ENCODE results near the gene TMEM121.

Gene TMEM121

DNA sequence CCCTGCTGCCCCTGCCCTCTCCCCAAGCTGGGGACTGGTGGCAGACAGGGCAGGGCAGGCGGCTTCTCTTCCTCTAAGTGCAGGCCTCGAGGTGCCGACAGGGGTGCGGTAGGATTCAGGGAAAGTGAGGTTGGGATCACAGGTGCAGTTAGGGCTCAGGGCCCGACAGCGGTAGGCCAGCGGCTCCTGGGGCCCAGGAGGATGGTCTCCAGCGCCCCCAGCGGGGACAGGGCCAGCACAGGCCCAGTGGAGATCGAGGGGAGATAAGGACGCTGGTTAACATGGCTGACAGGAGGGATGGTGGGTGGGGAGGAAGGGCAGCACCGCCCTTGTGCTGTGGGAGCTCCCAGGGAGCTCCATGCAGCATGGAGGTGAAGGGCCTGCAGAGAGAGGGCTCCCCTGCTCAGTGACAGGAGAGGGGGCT lies 40.6 kb upstream of the TMEM121 start:
- no peak for DNase-seq
- no peaks in the 10 kb centered on the region for H3K36me3 ChIP-seq
- intact Hi-C loops (cut with DNase I; ENCODE audit: low total_unique reads), result no loop called here
- no peaks in the 10 kb centered on the region for H3K27me3 ChIP-seq
- no peaks in the 10 kb centered on the region for H3K9me3 ChIP-seq
- H3K4me3 ChIP-seq, result peak overlapping the region; percentile 63 to 65
- peak overlapping the region; percentile 97 to 98 for H3K27ac ChIP-seq
- peaks cover 25 to 96% (median 86%) of the 10 kb centered on the region in 4 donors for H3K4me1 ChIP-seq
- TF ChIP-seq, protein P1, sequence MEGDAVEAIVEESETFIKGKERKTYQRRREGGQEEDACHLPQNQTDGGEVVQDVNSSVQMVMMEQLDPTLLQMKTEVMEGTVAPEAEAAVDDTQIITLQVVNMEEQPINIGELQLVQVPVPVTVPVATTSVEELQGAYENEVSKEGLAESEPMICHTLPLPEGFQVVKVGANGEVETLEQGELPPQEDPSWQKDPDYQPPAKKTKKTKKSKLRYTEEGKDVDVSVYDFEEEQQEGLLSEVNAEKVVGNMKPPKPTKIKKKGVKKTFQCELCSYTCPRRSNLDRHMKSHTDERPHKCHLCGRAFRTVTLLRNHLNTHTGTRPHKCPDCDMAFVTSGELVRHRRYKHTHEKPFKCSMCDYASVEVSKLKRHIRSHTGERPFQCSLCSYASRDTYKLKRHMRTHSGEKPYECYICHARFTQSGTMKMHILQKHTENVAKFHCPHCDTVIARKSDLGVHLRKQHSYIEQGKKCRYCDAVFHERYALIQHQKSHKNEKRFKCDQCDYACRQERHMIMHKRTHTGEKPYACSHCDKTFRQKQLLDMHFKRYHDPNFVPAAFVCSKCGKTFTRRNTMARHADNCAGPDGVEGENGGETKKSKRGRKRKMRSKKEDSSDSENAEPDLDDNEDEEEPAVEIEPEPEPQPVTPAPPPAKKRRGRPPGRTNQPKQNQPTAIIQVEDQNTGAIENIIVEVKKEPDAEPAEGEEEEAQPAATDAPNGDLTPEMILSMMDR (IDR thresholded peaks at IDR 0.05), result peak; percentile 22 to 31

DNA sequence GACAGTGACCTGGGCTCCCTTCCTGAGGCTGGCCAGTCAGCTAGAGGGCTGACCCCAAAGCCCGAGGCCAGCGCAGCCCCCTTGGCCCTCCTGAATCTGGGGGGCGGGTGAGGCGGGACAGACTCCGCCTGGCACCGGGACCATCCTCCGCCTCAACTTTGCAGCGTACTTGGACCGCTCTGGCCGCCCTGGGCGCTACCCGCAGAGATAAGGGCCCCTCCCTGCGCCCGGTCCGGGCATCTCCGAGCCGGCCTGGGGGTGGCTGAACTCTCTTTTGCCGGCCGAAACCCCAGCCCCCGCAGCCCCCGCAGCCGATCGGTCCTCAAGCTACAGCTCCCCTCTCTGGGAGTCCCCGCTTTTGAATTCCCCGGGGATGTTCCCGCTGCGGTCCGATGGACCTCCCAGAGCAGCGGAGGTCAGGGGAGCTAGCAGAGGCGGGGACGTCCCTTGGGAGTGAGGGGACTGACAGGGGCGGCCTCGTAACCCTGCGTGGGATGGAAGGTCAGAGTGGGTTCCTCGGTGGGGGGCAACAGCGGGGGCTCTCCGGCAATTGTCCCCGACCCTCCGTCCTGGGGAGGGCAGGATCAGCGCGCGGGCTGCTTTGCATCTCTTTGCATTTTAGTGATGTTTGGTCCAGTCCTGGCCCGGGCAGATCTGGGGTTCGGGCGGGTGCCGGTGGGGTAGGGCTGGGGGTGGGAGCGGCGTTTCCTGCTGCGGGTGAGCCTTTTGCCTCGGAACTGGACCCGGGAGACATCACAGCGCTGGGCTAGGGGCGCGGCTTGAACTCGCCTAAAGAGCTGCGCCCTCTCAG lies 40.0 kb upstream of the TMEM121 start, which contains the start of gene CRIP1:
CRIP1 (plus strand) TSS at position 724 of the 811 bp plus-strand sequence. CDS start 374 bp downstream, outside the sequence.
- peak within 1 kb of the TSS; percentile 97 to 98 for H3K27ac ChIP-seq
- no peaks in the 10 kb centered on the region for H3K27me3 ChIP-seq
- H3K4me1 ChIP-seq, result peaks cover 25 to 91% (median 81%) of the 10 kb centered on the region in 4 donors
- no peaks in the 10 kb centered on the region for H3K36me3 ChIP-seq
- no peaks in the 10 kb centered on the region for H3K9me3 ChIP-seq
- intact Hi-C loops (cut with DNase I; ENCODE audit: low total_unique reads), result no loop called here
- peak within 1 kb of the TSS; percentile 63 to 65 for H3K4me3 ChIP-seq
- no peak for DNase-seq
- TF ChIP-seq, protein P1 (IDR thresholded peaks at IDR 0.05), result no peak

- H3K4me1 ChIP-seq, result peaks cover 21 to 91% (median 81%) of the 10 kb centered on the region in 4 donors
- H3K36me3 ChIP-seq, result no peaks in the 10 kb centered on the region
- intact Hi-C loops (cut with DNase I; ENCODE audit: low total_unique reads), result no loop called here
- no peaks in the 10 kb centered on the region for H3K9me3 ChIP-seq
- peak; percentile 75 to 95 for DNase-seq
- no peaks in the 10 kb centered on the region for H3K27me3 ChIP-seq
- H3K27ac ChIP-seq, result peak overlapping the region; percentile 97 to 98
- TF ChIP-seq, protein P1 (IDR thresholded peaks at IDR 0.05), result no peak
- peak overlapping the region; percentile 63 to 65 for H3K4me3 ChIP-seq
These were observed 39.4 kb upstream of the TMEM121 start for GRCh38 chr14:105486974-105487448.

GRCh38 chr14:105487449-105487985 lies 38.9 kb upstream of the TMEM121 start:
- peaks cover 0 to under 1% (median 0%) of the 10 kb centered on the region in 3 donors for H3K36me3 ChIP-seq
- H3K27ac ChIP-seq, result peak overlapping the region; percentile 97 to 98
- no peaks in the 10 kb centered on the region for H3K27me3 ChIP-seq
- H3K4me1 ChIP-seq, result peaks cover 16 to 91% (median 79%) of the 10 kb centered on the region in 4 donors
- peak; percentile 46 to 81 for DNase-seq
- H3K9me3 ChIP-seq, result no peaks in the 10 kb centered on the region
- peak overlapping the region; percentile 63 to 65 for H3K4me3 ChIP-seq
- TF ChIP-seq, protein P1 (IDR thresholded peaks at IDR 0.05), result no peak
- intact Hi-C loops (cut with DNase I; ENCODE audit: low total_unique reads), result no loop called here

DNA sequence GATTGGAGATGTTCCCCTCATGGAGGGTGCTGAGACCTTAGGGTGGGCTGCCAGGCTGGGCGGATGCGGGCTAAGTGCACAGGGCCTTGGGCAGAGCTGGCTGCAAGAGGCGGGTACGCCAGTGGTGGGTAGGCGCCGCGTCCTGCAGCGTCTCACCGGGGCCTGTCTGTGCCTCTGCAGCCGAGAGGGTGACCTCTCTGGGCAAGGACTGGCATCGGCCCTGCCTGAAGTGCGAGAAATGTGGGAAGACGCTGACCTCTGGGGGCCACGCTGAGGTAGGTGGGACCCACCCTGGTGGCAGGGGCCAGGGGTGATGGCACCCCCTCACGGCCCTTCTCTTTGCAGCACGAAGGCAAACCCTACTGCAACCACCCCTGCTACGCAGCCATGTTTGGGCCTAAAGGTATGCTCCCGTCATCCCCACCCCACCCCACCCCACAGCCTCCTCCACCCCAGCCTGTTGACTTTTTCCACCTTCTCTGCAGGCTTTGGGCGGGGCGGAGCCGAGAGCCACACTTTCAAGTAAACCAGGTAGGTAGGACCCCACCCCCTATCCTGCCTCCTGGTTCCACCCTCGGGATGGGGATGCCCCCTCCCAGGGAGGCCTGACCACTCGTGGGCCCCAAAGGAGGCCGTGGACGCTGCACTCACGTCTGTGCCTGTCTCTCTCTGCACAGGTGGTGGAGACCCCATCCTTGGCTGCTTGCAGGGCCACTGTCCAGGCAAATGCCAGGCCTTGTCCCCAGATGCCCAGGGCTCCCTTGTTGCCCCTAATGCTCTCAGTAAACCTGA lies 38.2 kb upstream of the TMEM121 start:
- H3K27ac ChIP-seq, result peak overlapping the region; percentile 97 to 98
- H3K36me3 ChIP-seq, result peaks cover 0 to 7% (median 0%) of the 10 kb centered on the region in 3 donors
- no peak for DNase-seq
- TF ChIP-seq, protein P1 (IDR thresholded peaks at IDR 0.05), result no peak
- H3K4me1 ChIP-seq, result peaks cover 12 to 85% (median 72%) of the 10 kb centered on the region in 4 donors
- intact Hi-C loops (cut with DNase I; ENCODE audit: low total_unique reads), result loop anchor here (2.0 kb wide), 1 partner anchor 73 kb away; no protein-coding TSS in a partner anchor
- H3K27me3 ChIP-seq, result no peaks in the 10 kb centered on the region
- peak overlapping the region; percentile 63 to 65 for H3K4me3 ChIP-seq
- no peaks in the 10 kb centered on the region for H3K9me3 ChIP-seq

Measured in tibial artery (tissue), 4 donors.